GM19240 (cell line): ENCODE data around the gene EOGT.

ENCODE experiments used
- DNase-seq: peaks from one replicate; pipeline ENCODE4 v3.0.0; 2011; ENCODE audit warnings: low spot score; ENCODE audit not compliant: insufficient read length

Gene EOGT

DNA sequence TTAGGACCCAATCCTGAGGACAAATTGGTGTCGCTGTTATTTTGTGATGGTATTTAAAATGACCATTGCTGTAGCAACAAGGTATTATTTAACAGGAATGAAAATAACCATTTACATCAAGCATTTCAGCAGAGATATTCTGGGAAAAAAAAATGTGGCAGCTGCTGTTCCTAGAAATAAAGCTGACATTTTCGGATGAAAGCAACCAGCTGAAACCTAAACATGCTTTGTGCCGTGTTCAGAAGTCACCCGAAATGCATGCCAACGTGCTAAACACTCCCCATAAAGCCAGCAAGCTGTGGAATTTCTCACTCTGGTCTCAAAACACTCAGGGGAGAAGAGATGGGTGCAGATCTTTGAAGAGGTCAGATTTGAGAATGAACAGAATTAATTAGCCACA, 49.6 kb downstream of the EOGT start:
- no peak for DNase-seq

DNA sequence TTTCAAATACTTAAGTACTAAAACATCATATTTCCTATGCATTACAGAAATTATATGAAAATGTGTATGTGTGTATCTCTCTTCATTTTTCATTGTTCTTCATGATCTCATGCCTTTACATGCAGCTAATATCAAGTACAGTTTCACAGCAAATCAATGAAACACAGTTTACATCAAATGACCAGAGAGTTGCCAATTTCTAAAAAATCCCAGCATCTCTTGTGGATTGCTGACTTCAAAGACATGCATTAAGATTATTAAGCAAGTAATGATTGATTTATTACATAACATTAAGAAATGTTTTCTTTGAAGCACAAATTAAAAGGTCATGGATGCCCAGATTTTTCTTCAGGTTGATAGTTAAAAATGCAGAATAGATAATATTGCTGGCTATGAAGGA, 50.1 kb downstream of the EOGT start:
- no peak for DNase-seq

DNA sequence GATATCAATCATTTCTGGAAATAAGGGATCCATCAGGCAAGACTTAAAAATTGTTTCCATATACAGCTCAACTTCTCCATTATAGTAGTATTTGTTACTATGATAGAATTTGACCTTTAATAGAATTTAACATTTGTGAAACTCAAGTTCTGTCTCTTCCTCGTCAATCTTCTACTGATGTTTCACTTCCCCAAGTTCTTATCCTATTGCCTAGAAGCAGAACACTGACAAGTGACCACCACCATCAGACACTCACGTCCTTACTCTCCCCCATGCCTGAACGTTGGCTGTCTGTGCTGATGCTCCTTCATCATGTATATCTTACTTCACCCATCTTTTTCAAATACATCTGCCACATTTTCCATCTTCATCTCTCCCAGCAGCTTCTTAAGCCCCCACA, 54.6 kb downstream of the EOGT start:
- DNase-seq = no peak

DNA sequence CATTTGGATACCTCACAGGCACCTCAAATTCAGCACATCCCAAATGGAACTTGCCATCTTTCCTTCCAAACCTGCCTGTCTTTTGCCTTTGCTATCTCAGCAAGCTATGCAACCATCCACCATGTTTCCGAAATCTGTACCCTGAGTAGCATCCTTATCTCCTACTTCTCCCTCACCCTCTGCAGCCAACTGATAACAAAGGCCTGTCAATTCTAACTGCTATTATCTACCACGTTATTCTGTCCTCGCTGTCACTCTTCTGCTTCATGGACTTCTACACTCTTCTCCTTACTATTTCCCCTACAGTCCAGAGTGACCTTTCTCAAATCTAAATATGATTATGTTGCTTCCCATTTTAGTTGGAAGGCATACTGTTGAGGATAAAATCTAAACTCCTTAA, 55.6 kb downstream of the EOGT start:
- no peak for DNase-seq

DNA sequence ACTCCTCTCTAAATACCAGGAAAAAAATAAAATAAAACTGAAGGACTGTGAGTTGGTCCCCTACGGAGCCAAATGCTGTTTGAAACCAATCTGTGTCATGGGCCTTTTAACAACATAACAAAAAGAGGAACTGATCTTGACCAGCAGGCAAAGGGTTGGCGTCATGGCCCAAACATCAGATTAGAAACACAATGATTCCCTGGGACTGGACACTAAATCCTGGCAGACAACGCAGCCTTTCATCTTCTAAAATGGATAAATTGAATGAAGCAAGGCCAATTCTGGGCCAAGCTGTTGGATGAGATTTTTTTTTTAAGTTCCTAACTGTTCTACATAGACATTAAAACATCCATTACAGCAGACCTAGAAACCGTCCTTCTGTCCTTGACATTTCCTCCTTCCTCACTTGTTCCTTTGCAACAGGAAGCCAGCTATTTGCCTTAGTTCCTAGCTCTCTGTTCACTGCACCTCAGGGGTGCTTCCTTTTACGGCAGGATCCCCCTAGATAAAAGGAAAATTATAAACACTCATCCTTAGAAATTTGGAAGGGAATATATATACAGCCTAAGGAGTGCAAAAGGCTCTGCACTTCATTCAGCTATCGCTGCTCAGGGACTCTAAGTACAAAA, 59.6 kb downstream of the EOGT start:
- no peak for DNase-seq

DNA sequence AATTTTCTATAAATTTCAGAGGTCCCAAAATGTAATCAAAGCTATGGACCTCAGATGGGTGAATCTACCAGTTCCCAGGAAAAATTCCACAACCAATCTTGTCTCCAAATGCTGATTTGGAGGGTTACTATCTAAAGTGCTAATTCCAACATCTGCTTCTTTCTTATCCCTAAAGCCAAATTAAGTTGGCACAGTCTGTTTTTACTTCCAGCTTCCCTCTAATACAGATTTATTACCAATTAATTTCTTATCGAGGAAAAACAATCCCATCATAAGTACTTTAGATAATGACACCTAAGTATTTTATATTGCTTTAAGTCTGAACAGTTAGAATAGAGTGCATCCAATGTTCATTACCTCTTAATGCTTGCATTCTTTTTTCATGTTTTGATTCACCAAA, 68.3 kb downstream of the EOGT start:
- no peak for DNase-seq

DNA sequence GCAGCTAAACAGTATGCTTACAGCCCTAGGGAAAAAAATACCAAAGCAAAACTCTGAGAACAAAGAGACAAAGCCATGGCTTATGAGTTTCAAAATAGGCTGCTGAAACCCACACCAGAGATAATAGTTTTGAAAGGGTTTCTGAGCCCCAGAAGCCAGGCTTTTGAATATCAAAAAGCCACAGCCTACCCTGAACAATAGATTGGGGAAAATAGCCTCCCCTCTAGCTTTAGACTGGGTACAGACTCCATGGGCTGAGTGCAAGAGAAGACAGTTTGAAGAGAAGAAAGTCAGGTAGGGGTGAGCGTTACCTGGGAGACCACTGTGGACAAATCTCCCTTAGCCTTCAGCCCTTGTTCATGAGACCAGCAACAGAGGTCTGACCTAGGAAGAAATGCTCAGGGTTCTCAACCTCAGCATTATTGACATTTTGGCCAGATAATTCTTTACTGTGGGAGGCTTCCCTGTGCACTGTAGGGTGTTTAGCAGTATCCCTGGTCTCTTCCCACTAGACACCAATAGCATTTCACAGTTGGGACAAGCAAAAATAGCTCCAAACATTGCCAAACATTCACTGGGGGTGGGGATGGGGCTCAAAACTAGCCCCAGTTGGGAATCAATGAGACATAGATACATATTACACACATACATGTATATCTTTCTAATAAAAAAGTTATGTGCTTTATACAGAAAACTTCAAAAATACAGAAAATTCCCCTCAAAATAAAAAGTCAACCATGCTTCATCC, 69.6 kb downstream of the EOGT start:
- DNase-seq = no peak

DNA sequence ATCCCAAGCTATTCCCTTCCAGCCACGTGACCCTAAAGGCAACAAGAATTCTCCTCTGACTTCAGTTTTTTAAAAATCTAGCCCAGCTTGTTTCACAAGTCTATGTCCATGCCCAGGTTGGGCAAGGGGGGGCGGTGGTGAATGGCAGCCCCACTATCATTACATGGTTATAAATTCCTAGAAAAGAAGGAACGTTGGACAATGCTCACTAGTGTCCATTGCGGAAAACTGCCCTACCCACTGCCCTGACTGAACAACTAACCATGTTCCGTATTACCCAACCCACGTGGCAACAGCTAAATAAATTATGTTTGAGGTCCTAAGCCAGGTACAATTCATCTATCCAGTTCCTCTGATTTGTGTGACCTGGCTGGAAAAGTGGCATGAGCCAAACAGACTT, 72.4 kb downstream of the EOGT start:
- DNase-seq = no peak

DNA sequence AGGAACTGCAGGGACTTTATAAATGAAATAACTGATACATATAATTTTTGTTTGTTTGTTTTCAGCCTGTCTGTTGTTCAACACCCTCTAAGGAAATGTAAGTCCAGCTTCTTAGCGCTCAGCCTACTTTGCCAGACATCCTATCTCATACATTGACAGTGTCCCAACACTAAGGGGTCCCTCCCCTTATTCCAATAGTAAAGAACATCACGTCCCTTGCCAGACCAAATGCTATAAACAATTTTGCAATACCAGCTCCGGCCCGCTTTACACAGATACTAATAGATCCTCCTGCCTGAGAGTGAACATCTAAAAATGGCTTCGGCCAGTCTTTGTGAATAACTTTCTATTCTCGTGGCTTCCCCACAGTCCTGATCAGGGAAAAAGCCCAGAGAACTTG, 76.6 kb downstream of the EOGT start:
- DNase-seq = no peak

DNA sequence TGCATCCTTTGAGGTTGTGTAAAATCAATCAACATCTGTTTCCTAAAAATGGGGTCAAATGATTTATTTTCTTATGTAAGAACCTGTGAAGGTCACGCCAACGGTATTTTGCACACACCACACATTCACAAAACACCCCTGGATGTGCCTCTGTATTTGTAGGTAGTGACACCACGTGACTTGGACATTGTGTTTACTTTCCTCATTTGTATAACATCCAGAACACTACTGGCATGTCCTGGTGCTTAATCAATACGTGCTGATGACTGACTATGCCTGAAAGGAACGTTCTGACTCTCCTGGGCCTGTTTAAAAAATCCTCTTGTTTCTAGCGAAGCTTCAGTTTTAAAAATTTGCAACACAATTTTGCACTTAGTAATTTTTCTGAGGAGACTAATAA, 77.7 kb downstream of the EOGT start:
- DNase-seq = no peak

DNA sequence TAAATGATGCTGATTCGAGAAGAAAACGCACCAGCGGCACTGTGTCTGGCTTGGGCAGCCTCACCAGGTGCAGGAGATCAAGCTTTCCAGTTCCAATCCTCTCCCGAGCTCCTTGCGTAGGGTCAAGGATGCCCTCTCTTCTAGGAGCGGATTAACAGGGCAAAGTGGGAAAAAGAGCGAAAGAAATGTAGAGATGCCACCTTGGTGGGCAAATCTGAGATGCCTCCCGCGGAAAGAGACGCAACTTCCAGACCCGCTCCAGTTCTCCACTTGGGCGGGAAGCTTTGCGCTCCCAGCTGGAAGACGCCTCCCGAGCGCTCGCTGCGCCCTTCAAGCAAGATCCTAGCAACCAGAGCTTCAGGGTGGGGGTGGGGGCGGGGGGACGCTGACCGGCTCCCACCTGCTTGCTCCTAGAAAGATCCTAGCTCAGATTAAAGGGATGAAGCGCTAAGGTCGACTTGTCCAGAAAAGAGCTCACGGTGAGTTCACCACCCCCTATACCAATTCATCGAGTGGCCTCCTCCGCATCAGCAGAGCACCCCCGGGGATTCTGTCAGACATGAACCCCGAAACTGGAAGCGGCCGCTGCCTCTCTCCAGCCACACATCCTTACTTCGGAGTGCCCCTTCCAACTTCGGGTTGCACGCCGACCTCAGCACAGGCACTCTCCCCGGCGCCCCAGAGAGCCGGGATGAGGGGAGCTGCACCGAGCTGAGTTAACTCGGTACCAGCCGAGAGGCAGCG, 81.9 kb downstream of the EOGT start:
- no peak for DNase-seq
